ENCODE results near the gene PRSS3. TPM values are rescaled to one million over a fixed set of nuclear protein-coding genes. Genes with fewer than 3 reads are reported as not detected.
"Not testable (repeated sequence)": the region's sequence is repeated elsewhere in the genome, so short reads cannot be mapped to it uniquely, and the experiment has no call there.

Gene PRSS3
- total and polyA plus RNA-seq, 10 donors: 0.09 to 0.42 TPM; not detected in 8

DNA sequence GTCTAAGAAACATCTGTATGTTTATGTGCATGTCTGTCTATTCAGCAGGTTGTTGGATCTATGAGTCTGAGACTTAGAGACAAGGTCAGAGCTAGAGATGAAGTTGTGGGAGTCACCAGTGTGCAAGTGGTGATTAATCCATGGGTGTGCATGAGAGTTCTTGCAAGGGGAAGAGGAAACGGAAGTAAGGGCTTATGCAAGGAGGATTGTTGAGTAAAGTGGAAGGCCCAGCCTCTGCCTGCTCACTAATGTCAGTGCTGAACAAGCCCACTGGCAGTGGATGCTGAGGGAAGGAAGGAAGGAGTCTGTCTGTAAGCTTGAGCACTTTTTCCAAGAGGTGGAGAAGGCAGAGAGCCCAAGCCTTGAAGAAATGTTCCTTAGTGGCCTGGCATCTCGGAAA, 35.7 kb upstream of the PRSS3 start:
- H3K36me3 ChIP-seq; DNase-seq; H3K9me3 ChIP-seq; H3K4me1 ChIP-seq; intact Hi-C loops (cut with DNase I; ENCODE audit: low total_unique reads); H3K4me3 ChIP-seq: not testable (repeated sequence)
- WGBS, 5 donors: 46 to 60% (median 53%) methylated on average over 2 of the region's 2 CpGs
- peak in 1 of 3 donors; percentile 45 for TF ChIP-seq POLR2AphosphoS5 (IDR thresholded peaks at IDR 0.05)
- peak overlapping the region in 3 of 8 donors; percentile 20 to 60 (median 40) for H3K27ac ChIP-seq
- peaks cover 0 to 12% (median 2%) of the 10 kb centered on the region in 7 donors for H3K27me3 ChIP-seq (replicated peaks in 1 of 7)

DNA sequence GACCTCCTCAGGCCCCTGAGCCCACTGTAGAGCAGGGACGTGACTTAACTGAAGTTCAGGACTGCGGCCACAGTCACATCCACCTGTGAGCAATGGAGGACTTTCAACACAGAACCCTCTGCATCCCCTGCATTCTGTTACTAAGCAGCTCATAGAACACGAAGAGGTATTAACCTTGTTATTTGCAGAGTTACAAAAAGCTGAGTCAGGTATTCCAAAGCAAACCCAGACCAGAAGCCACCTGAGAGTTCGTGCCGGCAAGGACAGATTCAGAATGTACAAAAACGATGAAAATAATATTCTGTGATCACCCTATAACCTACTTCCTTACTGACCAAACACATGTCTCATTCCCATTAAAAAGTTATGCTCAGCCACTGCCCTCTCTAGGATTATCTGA, 33.0 kb upstream of the PRSS3 start:
- H3K4me3 ChIP-seq: no peak overlapping the region
- DNase-seq: no peak
- no peaks in the 10 kb centered on the region for H3K9me3 ChIP-seq
- H3K4me1 ChIP-seq: peaks cover 0 to 3% (median 0%) of the 10 kb centered on the region in 6 donors
- no peaks in the 10 kb centered on the region for H3K36me3 ChIP-seq
- intact Hi-C loops (cut with DNase I; ENCODE audit: low total_unique reads): no loop called here
- no peak overlapping the region for H3K27ac ChIP-seq
- H3K27me3 ChIP-seq (replicated peaks in 1 of 7): no peaks in the 10 kb centered on the region
- TF ChIP-seq POLR2AphosphoS5 (IDR thresholded peaks at IDR 0.05): no peak
- 89 to 94% (median 92%) methylated on average over 6 of the region's 6 CpGs for WGBS, 5 donors

DNA sequence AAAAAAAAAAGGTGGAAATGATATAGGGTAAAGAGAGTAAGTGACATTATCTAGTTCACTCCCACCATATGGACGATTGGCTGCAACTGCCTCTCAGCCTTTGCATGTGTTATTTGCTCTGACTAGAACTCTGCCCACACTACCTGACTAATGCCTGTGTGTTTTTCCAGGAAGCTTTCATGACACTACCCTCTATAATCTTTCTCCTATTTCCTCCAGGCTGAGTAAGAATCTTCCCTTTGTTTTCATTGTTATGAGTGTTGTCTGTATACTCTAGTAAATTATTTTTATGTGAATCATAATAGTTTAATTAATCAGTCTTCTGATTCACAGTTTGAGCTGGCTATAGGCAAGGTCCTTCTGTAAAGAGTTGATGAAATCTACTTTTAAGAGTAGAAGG, 31.7 kb upstream of the PRSS3 start:
- H3K27ac ChIP-seq; H3K4me3 ChIP-seq; DNase-seq; H3K27me3 ChIP-seq (replicated peaks in 1 of 7); intact Hi-C loops (cut with DNase I; ENCODE audit: low total_unique reads); H3K9me3 ChIP-seq; H3K36me3 ChIP-seq; H3K4me1 ChIP-seq: not testable (repeated sequence)
- 54 to 100% (median 67%) methylated on average over 1 of the region's 1 CpG for WGBS, 5 donors

DNA sequence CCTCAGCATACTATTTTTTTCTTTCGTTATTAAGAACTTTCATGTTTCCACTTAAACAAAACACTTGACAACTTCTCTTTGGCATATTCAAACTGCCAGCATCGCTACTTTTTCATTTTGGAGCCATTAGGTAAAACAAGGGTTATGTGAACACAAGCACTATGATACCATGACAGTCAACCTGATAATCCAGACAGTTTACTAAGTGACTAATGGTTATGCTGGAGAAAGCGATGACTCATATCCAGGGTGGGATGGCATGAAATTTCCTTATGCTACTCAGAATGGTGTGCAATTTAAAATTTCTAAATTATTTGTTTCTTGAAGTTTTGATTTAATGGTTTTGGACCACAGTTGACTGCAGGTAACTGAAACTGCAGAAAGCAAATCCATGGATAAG, 29.9 kb upstream of the PRSS3 start:
- Histone ChIP-seq H3K36me3 (no peaks in the 10 kb centered on the region), H3K4me3 (no peak overlapping the region), H3K27me3 (replicated peaks in 1 of 7) (no peaks in the 10 kb centered on the region), H3K4me1 (no peaks in the 10 kb centered on the region), H3K27ac (no peak overlapping the region), H3K9me3 (no peaks in the 10 kb centered on the region)
- TF ChIP-seq POLR2A (IDR thresholded peaks at IDR 0.05) (no peak), POLR2AphosphoS5 (IDR thresholded peaks at IDR 0.05) (no peak)
- TF ChIP-seq, protein P1, sequence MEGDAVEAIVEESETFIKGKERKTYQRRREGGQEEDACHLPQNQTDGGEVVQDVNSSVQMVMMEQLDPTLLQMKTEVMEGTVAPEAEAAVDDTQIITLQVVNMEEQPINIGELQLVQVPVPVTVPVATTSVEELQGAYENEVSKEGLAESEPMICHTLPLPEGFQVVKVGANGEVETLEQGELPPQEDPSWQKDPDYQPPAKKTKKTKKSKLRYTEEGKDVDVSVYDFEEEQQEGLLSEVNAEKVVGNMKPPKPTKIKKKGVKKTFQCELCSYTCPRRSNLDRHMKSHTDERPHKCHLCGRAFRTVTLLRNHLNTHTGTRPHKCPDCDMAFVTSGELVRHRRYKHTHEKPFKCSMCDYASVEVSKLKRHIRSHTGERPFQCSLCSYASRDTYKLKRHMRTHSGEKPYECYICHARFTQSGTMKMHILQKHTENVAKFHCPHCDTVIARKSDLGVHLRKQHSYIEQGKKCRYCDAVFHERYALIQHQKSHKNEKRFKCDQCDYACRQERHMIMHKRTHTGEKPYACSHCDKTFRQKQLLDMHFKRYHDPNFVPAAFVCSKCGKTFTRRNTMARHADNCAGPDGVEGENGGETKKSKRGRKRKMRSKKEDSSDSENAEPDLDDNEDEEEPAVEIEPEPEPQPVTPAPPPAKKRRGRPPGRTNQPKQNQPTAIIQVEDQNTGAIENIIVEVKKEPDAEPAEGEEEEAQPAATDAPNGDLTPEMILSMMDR (IDR thresholded peaks at IDR 0.05 in 8 of 11, conservative IDR thresholded peaks at IDR 0.05 in 3 of 11): no peak
- DNase-seq: no peak
- 86 to 95% (median 93%) methylated on average over 3 of the region's 3 CpGs for WGBS, 5 donors
- intact Hi-C loops (cut with DNase I; ENCODE audit: low total_unique reads): no loop called here

DNA sequence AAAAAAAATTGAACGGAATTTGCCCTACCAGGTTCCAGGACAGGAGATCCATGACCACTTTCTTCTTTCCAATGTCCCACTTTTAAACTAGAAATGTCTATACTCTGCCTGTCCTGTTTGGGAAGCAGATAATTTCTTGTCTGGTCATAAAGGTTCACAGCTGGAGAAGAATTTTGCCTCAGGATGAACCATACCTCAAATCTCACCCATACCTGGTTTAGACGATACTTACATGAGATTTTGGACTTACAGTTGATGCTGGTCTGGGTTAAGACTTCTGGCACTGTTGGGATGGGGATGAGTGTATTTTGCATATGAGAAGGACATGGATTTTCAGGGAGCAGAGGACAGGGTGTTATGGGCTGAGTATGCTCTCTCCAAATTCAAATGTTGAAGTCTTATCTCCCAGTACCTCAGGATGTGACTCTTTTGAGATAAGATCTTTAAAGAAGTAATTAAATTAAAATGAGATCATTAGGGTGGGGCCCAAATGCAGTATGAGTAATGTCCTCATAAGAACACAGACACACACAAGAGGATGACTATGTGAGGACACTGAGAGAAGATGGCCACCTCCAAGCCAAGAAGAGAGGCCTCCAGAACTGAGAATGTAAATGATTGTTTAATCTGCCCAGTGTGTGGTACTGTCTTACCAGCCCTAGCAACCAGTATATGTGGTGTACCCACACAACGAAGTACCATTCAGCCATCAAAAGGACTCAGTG, 25.0 kb upstream of the PRSS3 start:
- DNase-seq: not testable (repeated sequence)
- WGBS, 5 donors: 75 to 92% (median 88%) methylated on average over 3 of the region's 3 CpGs

DNA sequence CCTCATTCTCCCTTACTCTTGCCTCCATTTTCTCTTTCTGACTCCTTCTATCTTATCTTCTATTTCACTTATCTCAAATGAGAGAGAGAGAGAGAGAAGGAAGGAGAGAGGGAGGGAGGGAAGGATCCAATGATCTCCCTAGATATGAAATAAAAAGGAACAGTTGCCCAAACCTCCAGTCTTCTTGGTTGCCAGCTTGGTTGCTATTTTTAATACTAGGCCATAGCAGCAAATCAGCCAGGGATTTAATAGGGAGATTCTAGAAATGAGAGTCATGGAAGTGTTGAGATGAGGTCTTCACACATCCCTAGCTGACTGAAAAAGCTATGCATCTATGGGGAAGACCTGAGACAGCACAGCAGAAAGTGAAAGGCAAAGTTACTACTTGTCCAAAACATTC, 22.2 kb upstream of the PRSS3 start:
- H3K27me3 ChIP-seq (replicated peaks in 1 of 7); DNase-seq; H3K36me3 ChIP-seq; H3K27ac ChIP-seq; intact Hi-C loops (cut with DNase I; ENCODE audit: low total_unique reads); H3K9me3 ChIP-seq; H3K4me1 ChIP-seq; H3K4me3 ChIP-seq: not testable (repeated sequence)

More for the DNA sequence above, 25.0 kb upstream of the PRSS3 start:
- H3K4me3 ChIP-seq; H3K27me3 ChIP-seq (replicated peaks in 1 of 7); H3K36me3 ChIP-seq; H3K4me1 ChIP-seq; H3K27ac ChIP-seq; H3K9me3 ChIP-seq; intact Hi-C loops (cut with DNase I; ENCODE audit: low total_unique reads): not testable (repeated sequence)

DNA sequence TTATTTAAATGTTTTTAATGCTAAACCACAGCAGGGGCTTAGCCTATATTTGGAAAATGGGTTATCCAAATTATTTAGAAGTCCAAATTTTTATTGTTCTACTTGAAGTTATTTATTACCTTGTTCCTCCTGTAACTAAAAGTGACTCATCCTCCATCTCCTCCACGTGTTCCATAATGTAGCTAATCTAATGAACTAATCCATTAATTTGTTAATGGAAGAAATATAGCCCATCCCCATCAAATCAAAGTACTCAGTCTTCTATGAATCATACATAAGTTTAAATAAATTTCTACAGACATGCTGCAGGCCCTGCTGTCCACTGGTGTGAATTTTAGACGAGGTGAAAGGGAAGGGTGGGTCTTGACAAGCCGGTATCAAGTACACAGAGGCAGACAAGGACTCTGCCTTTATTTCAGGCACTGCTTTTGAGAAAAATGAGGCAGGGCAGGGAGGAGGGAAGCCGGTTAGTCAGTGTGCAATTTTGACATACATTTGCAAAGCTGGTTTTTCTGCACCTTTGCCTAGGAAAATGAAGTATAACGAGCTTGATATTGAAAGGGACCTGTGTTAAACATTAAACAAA, 21.2 kb upstream of the PRSS3 start:
- H3K27me3 ChIP-seq (replicated peaks in 1 of 7); H3K4me1 ChIP-seq; DNase-seq; H3K4me3 ChIP-seq; H3K9me3 ChIP-seq; H3K36me3 ChIP-seq; intact Hi-C loops (cut with DNase I; ENCODE audit: low total_unique reads); H3K27ac ChIP-seq: not testable (repeated sequence)
- 62 to 82% (median 77%) methylated on average over 5 of the region's 5 CpGs for WGBS, 5 donors
